Activated naive CD4-positive, alpha-beta T cell treated with anti-CD3 and anti-CD28 coated beads for 36 hours (primary cell): ENCODE data around the gene UQCR11. TPM values are rescaled to one million over a fixed set of nuclear protein-coding genes. Genes with fewer than 3 reads are reported as not detected.
A peak's percentile ranks its signal among the peaks of the same experiment; 100 is the strongest.

Source experiments
- CTCF ChIA-PET: fragments of 350-600 bp; sonication (Branson Sonifier 250); formaldehyde crosslinking; loops from one replicate; lab custom pipeline; 2021; ENCODE audit warnings: antibody characterized with exemption; lab: Charles Lee
- DNase-seq: peaks from one replicate; pipeline ENCODE4 v3.0.0-alpha.2; 2020
- H3K27ac Mint-ChIP-seq: one replicate; pipeline ENCODE4 v1.8.0; 2021; ENCODE audit warnings: mild to moderate bottlenecking, mixed read lengths
- H3K27me3 Mint-ChIP-seq: one replicate; pipeline ENCODE4 v1.8.0; 2021; ENCODE audit warnings: low read depth, mixed read lengths
- H3K36me3 Mint-ChIP-seq: one replicate; pipeline ENCODE4 v1.8.0; 2021; ENCODE audit warnings: low read depth, mixed read lengths
- H3K4me1 Mint-ChIP-seq: one replicate; pipeline ENCODE4 v1.8.0; 2021; ENCODE audit warnings: low read depth, mixed read lengths
- H3K4me3 Mint-ChIP-seq: one replicate; pipeline ENCODE4 v1.8.0; 2021; ENCODE audit warnings: mild to moderate bottlenecking, moderate library complexity, mixed read lengths
- H3K9me3 Mint-ChIP-seq: one replicate; pipeline ENCODE4 v1.8.0; 2021; ENCODE audit warnings: mixed read lengths
- intact Hi-C: fragments of 100-400 bp; cut with micrococcal nuclease; formaldehyde crosslinking; loops from one replicate; pipeline ENCODE4 v1.15.1; 2023
- total RNA-seq, 2 experiments: library from RNA; stranded (reverse); gene quantifications; one replicate each; pipeline ENCODE4 v1.2.3, GENCODE V29; 2021

UQCR11 gene
- total RNA-seq: 100 to 1,000 TPM; 281 to 293 TPM

DNA sequence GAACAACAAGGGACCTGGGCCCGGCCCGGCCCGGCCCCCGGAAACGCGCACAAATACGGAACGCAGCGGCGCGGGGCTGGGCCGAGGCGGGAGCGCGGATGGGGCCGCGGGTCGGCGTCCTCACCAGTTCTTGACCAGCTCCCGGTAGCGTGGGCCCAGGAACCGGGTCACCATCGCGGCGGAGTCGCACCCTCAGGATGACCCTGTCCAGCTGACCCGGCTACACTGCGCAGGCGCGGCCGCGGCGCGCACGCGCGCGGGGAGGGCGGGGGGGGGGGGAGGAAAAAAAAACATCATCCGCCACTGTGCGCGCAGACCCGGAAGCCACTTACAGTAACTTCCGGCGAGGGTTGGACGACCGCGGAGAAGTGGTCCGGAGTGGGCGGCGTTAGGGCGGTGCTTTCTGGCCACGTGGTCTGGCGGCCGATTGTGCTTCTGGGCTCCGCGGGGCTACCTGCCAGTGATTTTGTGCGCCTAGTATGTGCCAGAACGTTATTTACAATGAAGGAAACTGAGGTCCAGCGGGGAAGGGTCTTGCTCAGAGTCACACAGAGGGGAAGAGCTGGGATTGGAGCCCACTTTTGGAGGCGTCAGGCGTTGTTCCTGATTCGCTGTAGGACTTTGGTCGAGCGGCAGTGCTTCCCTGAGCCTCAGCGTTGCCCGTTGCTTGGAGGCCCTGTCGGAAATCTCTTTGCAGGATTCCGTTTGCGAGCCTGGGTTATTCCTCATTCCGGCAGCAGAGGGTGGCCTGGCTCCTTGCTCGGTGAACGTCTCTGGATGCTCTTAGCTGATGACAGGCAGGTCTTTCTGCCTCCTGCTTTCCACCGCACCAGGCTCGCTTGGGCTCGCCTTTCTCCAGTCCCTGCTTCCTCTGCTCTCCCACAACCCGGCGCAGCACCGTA, at the start of gene UQCR11:
UQCR11 (minus strand) TSS at position 227 of the 902 bp plus-strand sequence; CDS start at position 174, 53 bp downstream.
- CTCF ChIA-PET: interaction anchor here (0.6 to 2.5 kb wide), 7 partner anchors 15 to 296 kb away, joined by 3 to 13 read pairs (median 3); no protein-coding TSS in a partner anchor
- intact Hi-C loops: loop anchor here (1.0 kb wide), 5 partner anchors 13 to 162 kb away; partner anchors contain the start of genes C19orf25, MBD3 and TCF3
- Mint-ChIP-seq H3K4me1 (peaks cover 48% of the 10 kb centered on the region), H3K27me3 (no peaks in the 10 kb centered on the region), H3K36me3 (peaks cover 12% of the 10 kb centered on the region), H3K27ac (peak within 1 kb of the TSS; percentile 97), H3K9me3 (no peaks in the 10 kb centered on the region), H3K4me3 (peak within 1 kb of the TSS; percentile 98)
- peak; percentile 94 for DNase-seq

DNA sequence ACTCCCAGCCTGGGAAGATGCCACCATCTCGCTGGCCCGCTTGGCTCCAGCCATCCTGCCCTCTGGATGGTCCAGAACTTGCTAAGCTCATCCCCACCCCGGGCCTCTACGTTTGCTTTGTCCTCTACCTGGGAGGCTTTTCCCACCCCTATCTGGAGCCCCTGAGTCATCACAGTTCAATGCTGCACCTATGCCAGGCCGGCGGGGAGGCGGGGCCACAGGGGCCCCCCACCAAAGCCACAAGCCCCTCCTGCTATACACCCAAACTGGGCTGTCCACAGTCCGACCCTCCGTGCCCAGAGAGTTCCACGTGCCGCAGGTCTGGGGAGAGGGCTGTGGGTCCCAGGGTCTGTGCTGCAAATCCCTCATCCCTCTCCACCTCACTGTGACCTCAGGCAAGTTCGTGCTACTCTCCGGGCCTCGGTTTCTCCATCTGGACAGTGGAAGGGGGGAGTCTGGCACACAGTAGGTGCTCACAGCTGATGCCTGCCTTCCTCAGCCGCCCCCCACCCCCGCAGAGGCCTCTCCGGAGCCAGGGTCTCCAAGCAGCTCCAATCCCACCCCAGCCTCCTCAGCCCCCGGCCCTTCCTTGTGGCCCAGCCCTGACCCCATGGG, 49.0 kb upstream of the UQCR11 start:
- H3K36me3 Mint-ChIP-seq: no peaks in the 10 kb centered on the region
- peaks cover 16% of the 10 kb centered on the region for H3K4me1 Mint-ChIP-seq
- H3K27me3 Mint-ChIP-seq: no peaks in the 10 kb centered on the region
- no peak for DNase-seq
- peak overlapping the region; percentile 34 for H3K4me3 Mint-ChIP-seq
- CTCF ChIA-PET: interaction anchor here (0.8 kb wide), 1 partner anchor 172 kb away, joined by 3 read pairs; no protein-coding TSS in a partner anchor
- no peaks in the 10 kb centered on the region for H3K9me3 Mint-ChIP-seq
- no peak overlapping the region for H3K27ac Mint-ChIP-seq
- intact Hi-C loops: loop anchor here (5.0 kb wide), 2 partner anchors 247 to 443 kb away; partner anchors contain the start of genes DAZAP1, IZUMO4 and MOB3A

DNA sequence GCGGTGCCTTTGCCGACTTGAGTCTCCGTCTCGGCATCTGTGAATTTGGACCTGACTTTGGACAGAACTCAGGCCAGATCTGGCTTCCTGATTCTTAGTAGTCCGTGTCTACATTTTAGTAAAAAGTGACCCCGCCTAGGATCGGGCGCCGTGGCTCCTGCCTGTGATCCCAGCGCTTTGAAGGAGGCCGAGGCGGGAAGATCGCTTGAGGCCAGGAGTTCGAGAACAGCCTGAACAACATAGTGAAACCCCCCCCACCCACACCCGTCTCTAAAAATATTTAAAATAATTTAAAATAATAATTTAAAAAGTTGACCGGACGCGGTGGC, 48.0 kb upstream of the UQCR11 start:
- DNase-seq: no peak
- Mint-ChIP-seq H3K27ac (peak overlapping the region; percentile 89), H3K27me3 (no peaks in the 10 kb centered on the region), H3K4me1 (peaks cover 19% of the 10 kb centered on the region), H3K9me3 (no peaks in the 10 kb centered on the region), H3K4me3 (peak overlapping the region; percentile 75), H3K36me3 (no peaks in the 10 kb centered on the region)
- intact Hi-C loops: loop anchor here (2.0 to 5.0 kb wide), 3 partner anchors 162 to 444 kb away; partner anchors contain the start of genes DAZAP1, IZUMO4, MOB3A and PCSK4
- CTCF ChIA-PET: interaction anchor here (0.6 kb wide), 1 partner anchor 128 kb away, joined by 3 read pairs; no protein-coding TSS in a partner anchor

DNA sequence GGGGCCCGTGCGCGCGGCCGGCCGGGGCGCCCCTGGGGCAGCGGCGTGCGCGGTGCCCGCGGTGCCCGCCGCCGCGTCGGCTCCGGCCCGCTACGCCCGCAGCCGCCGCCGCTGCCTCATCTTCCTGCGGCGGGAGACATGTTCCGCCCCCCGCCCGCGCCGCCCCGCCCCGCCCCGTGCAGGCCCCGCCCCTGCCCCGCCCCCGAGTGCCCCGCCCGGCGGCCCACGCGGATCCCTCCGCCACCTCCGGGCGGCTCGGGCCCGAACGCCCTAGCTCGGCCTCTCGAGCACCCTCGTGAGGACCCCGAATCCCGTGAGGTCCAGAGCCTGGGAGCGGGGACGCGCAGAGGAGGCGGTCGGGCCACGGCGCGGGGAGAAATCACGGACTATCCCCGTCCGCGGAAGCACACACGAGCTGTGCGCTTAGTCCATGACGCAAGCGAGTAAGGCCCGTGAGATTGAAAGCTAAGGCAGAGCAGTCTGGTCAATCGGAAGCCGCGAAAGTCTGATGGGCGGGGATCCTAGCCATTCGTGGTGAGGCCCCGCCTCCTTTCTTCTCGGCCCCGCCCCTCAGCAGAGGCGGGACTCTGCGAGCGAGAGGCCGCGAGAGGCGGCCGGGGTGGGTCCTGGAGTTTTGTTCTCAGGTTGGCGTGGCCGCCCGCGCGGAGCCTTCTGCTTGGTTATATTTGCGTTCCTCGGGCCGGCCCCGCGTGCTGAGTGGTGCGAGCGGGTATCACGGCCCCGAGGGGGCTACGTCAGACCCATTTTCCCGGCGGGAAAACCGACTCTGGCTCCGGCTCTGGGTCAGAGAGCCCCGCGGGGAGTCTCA, 47.4 kb upstream of the UQCR11 start, which contains the start of gene TCF3:
TCF3 (minus strand) TSS at position 145 of the 829 bp plus-strand sequence. CDS start 2,367 bp downstream, outside the sequence.
- H3K9me3 Mint-ChIP-seq: no peaks in the 10 kb centered on the region
- peak within 1 kb of the TSS; percentile 89 for H3K27ac Mint-ChIP-seq
- no peaks in the 10 kb centered on the region for H3K36me3 Mint-ChIP-seq
- no peaks in the 10 kb centered on the region for H3K27me3 Mint-ChIP-seq
- intact Hi-C loops: loop anchor here (1.0 to 5.0 kb wide), 4 partner anchors 47 to 445 kb away; partner anchors contain the start of genes DAZAP1, IZUMO4, MOB3A and PCSK4
- peaks cover 19% of the 10 kb centered on the region for H3K4me1 Mint-ChIP-seq
- CTCF ChIA-PET: interaction anchor here (1.3 kb wide), 1 partner anchor 19 kb away, joined by 3 read pairs; no protein-coding TSS in a partner anchor
- H3K4me3 Mint-ChIP-seq: peak within 1 kb of the TSS; percentile 82
- peak; percentile 98 for DNase-seq

DNA sequence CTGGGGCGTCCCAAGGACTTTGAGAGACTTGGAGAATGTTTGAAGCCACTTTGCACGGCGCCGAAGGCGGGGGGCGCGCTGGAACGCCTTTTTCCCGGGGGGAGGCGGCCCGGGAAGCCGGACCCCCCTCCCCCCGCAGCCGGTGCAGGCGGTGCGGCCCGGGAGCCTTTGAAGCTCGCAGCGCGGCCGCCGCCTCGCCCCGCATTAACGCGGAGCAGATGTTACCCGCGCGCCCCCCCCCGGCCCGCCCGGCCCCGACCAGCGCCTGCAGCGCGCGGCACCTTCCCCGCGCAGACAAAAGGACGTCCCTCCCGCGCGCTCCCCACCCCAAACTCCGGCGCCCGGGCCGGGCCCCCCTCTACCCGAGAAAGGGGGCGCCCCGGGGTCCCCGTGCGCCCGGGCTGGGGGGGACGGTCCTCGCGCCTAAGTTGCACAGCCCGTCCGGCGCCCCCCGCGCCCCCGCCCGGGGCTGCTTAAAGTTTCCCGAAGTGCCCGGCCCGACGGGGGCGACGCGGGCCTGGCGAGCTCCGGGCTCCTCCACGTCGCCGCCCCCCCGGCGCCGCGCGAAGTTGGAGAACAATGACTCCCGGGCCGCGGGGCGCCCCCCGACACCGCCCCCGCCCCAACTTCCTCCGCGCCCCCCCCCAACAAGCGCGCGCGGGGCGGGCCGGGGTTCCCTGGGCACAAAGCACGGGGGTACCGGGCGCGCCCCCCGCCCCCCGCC, 46.5 kb upstream of the UQCR11 start:
- H3K36me3 Mint-ChIP-seq: no peaks in the 10 kb centered on the region
- no peaks in the 10 kb centered on the region for H3K9me3 Mint-ChIP-seq
- intact Hi-C loops: loop anchor here (1.0 to 5.0 kb wide), 5 partner anchors 46 to 446 kb away; partner anchors contain the start of genes DAZAP1, IZUMO4, MBD3 and MOB3A
- peaks cover 19% of the 10 kb centered on the region for H3K4me1 Mint-ChIP-seq
- DNase-seq: peak; percentile 58
- CTCF ChIA-PET: interaction anchor here (1.2 to 1.3 kb wide), 2 partner anchors 20 to 143 kb away, joined by 3 read pairs; no protein-coding TSS in a partner anchor
- H3K27ac Mint-ChIP-seq: peak overlapping the region; percentile 85
- no peaks in the 10 kb centered on the region for H3K27me3 Mint-ChIP-seq
- peak overlapping the region; percentile 82 for H3K4me3 Mint-ChIP-seq

DNA sequence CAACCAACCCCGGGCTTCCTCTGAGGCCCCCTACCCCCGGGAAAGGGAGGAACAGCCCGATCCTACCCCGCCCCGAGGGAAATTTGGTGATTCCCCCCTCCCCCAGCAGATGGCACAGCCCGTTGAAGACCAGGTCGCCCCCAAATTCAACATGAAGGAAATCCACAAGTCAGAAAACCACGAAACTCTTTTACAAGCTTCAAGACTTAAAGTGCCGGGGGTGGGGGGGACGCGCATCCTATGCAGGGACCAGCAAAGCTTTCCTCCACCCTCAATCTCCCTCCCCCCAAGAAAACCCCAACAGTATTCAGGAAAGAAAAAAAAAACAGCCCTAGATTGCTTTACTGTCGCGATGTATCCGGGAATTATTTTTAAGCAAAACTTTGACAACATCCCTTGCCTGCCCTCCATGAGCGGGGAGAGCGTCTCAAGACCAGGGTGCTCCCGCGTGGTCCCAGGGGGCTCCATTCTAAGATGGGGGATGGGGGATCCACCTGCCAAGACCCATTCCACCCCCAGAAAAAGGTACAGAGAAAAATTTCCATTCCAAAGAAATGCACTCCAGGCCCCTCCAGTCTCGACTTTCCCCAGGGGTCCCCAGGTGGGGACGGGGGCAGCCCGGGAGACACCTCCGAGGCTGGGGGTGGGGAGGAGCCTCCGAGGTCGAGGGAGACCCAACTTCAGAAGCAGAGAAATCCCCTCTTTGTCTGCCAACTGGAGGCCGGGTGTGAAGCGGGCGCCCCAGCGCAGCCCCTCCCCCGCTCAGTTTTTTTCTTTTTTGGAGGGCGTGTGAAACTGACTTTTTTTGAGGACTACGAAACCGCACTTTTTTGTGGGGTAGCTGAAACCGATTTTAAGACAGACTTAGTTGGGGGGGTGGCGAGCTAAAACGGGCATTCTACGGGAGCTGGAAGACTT, 45.6 kb upstream of the UQCR11 start:
- peaks cover 19% of the 10 kb centered on the region for H3K4me1 Mint-ChIP-seq
- DNase-seq: peak; percentile 58
- peak overlapping the region; percentile 85 for H3K27ac Mint-ChIP-seq
- peak overlapping the region; percentile 82 for H3K4me3 Mint-ChIP-seq
- intact Hi-C loops: loop anchor here (1.0 to 5.0 kb wide), 3 partner anchors 59 to 446 kb away; partner anchors contain the start of genes DAZAP1, IZUMO4, MBD3 and MOB3A
- peaks cover 3% of the 10 kb centered on the region for H3K36me3 Mint-ChIP-seq
- CTCF ChIA-PET: interaction anchor here (0.7 to 1.3 kb wide), 4 partner anchors 18 to 144 kb away, joined by 3 read pairs; no protein-coding TSS in a partner anchor
- H3K27me3 Mint-ChIP-seq: no peaks in the 10 kb centered on the region
- no peaks in the 10 kb centered on the region for H3K9me3 Mint-ChIP-seq

DNA sequence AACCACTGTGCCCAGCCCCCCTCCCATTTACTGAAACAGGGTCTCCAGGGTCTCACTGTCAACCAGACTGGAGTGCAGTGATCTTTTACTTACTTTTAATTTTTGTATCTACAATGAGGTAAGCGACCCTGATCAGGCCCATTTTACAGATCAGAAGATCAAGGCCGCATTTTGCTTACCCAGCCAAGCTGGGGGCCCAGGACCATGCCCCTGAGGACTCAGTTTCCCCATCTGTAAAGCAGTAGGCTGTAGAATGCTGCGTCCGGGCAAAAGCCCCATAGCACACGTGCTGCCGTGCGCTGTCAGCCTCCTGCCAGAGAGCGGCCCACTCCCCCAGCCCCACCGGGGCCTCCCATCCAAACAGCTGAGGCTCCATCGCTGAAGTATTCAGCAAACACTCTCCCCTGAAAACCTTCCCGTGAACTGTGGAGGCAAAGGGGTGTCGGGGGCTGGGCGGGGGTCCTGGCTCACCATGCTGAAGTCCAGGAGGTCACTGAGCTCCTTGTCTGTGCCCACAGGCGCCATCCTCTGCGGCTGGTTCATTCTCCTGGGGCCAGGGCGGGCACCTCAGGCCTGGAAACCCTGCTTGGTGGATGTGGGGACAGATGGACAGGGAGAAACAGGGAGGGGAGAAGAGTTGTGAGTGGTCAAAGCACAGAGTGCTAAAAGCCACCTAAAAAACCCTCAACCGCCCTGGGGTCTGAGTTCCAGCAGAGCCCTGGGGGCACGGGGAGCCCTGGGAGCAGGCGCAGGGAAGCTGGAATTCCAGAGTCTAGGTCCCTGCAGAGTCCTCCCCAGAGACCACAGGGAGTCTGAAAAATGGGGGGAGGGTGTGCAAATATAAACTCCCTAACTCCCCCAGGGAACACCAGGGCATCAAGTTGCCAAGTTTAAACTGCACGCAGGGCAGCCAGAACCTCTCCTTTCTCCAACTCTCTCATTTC, 44.7 kb upstream of the UQCR11 start:
- Mint-ChIP-seq H3K4me1 (peaks cover 19% of the 10 kb centered on the region), H3K36me3 (peaks cover 3% of the 10 kb centered on the region), H3K27me3 (no peaks in the 10 kb centered on the region), H3K4me3 (peak overlapping the region; percentile 82), H3K9me3 (no peaks in the 10 kb centered on the region), H3K27ac (peak overlapping the region; percentile 62)
- intact Hi-C loops: loop anchor here (5.0 kb wide), 2 partner anchors 243 to 447 kb away; partner anchors contain the start of genes DAZAP1, IZUMO4 and MOB3A
- CTCF ChIA-PET: interaction anchor here (0.5 to 1.2 kb wide), 5 partner anchors 19 to 105 kb away, joined by 3 to 4 read pairs (median 3); no protein-coding TSS in a partner anchor
- DNase-seq: no peak

DNA sequence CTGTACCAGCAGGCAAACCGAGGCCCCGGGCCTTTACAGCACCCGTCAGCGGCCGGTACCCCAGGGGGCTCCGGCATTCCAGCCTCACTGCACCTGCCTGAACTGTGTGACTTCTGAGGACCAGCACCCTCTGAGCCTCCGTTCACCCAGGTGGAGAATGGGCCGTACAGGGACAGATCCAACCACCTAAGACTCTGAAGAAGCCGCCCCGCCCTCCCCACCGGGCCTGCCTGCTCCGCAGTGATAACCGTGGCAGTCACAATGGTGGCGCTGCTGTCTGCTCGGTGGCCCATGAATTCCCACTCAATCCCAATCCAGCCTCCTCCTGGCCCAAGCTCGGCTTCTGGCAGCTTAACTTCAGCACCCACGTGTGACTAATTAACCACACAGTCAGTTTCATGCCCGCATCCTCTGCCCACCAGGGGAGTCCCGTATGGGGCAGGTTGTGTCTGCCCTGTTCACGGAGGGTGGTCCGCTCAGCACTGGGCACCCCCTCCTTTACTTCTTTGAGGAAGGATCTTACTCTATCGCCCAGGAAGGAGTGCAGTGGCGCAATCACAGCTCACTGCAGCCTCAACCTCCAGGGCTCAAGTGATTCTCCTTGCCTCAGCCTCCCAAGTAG, 43.8 kb upstream of the UQCR11 start:
- H3K9me3 Mint-ChIP-seq: no peaks in the 10 kb centered on the region
- H3K27ac Mint-ChIP-seq: no peak overlapping the region
- H3K36me3 Mint-ChIP-seq: peaks cover 3% of the 10 kb centered on the region
- intact Hi-C loops: no loop called here
- no peak for DNase-seq
- peaks cover 19% of the 10 kb centered on the region for H3K4me1 Mint-ChIP-seq
- CTCF ChIA-PET: interaction anchor here (1.0 to 1.1 kb wide), 2 partner anchors 23 to 59 kb away, joined by 3 read pairs; no protein-coding TSS in a partner anchor
- H3K27me3 Mint-ChIP-seq: no peaks in the 10 kb centered on the region
- H3K4me3 Mint-ChIP-seq: no peak overlapping the region

DNA sequence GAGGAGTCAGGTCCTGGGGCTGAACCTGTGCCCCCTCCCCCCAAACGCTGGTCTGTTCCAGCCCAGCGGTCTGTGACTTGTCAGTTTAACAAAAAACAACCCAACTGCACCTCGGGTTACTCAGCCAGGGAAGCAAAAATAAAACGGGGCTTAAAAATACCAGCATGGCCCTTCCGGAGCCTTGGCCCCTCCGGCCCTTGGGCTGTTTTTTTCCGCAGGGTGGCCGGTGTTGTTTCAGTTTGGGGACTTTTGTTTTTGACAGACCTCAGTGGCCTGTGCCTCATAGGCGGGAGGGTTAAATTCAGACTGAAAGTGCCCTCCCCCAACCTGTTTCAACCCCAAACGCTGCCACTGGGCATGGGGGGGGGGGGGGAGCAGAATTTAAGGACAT, 43.2 kb upstream of the UQCR11 start:
- Mint-ChIP-seq H3K36me3 (peaks cover 3% of the 10 kb centered on the region), H3K9me3 (no peaks in the 10 kb centered on the region), H3K27me3 (no peaks in the 10 kb centered on the region), H3K27ac (no peak overlapping the region), H3K4me3 (no peak overlapping the region), H3K4me1 (peaks cover 19% of the 10 kb centered on the region)
- no peak for DNase-seq
- intact Hi-C loops: no loop called here
- CTCF ChIA-PET: no interaction called here
